Fibroblast of skin of scalp (primary cell): ENCODE results near the gene GRB2.
"Not testable (repeated sequence)": the region's sequence is repeated elsewhere in the genome, so short reads cannot be mapped to it uniquely, and the experiment has no call there.

ENCODE experiments used
- DNase-seq: peaks from one replicate; pipeline ENCODE4 v3.0.0-alpha.2; 2013

Gene GRB2

DNA sequence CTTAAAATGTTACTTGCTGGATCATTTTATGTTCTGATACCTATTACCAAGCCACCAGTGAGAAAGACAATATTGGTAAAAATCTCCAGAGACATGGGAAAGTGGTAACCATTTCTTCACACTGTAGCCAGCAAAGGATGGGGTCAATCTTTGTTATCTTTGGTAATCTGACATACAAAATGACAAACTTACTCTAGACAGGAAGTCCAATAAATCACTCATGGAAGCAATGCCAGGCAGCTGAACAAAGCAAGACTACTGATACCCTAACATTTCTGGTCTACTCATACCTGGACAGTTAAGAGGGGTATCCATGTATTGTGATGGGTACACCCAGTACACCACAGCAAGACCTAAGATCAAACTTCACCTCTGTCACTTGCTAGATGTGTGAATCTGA, 19.0 kb downstream of the GRB2 start:
- DNase-seq: no peak

DNA sequence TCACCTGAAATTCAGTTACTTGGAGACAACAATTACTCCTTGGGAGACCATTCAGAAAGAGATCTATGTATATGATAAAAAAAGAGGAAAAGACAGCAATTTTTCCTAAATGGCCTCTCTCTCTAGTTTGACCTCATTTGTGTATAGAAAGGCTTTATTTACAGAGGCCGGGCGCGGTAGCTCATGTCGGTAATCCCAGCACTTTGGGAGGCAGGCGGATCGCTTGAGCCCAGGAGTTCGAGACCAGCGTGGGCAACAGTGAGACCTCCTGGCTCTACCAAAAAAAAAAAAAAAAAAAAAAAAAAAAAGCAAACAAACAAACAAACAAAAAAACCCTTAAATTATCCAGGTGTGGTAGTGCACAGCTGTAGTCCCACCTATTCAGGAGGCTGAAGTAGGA, 20.7 kb downstream of the GRB2 start:
- no peak for DNase-seq

- DNase-seq: no peak
These were observed 21.7 kb downstream of the GRB2 start for GRCh38 chr17:75383842-75384195.

DNA sequence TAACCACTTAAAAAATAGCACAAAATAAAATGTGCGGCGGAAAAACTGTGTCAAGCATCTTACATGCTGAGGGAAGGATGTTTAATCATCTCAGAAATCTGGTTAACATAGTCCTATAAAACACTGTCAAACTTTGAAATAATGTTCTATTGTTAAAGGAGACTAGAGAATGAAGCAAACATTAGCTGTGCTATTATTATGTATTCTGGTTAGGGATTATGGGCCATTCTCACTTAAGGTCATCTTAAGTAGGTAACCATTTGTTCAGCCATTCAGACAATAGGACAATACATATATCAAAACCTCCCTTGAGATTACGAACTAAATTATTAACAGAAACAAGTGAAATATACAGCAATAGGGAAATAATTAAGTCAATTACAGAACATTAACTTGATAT, 24.7 kb downstream of the GRB2 start:
- no peak for DNase-seq

- DNase-seq: no peak
These were observed 25.2 kb downstream of the GRB2 start for GRCh38 chr17:75380315-75380714.

DNA sequence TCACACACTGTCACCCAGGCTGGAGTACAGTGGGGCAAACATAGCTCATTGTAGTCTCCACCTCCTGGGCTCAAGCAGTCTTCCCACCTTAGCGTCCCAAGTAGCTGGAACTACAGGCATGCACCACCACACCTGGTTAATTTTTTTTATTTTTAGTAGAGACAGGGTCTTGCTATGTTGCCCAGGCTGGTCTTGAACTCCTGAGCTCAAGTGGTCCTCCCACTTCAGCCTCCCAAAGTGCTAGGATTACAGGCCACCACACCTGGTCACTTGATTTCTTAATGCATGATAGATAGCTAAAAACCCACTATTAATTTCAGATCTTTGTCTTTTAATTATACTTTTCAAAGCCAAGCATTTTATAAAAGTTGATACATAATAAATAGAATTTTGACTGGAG, 26.1 kb downstream of the GRB2 start:
- not testable (repeated sequence) for DNase-seq

DNA sequence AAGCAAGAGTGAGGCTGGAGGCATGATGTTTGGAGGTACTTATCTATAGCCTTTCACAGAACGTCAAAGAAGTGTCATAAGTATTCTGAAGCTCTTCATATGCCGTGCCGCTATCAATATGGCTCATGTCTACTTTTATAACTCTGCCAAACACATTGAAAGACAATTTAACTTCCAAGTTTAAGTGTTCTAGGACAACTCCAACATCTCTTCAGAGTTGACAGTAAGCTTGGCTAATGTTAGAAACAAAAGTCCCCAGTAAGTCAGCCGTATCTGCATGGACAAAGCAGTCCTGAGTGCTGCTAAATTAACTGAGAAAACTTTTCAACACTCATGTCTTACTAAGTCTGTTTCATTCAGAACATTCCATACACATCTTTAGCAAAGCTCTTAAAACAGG, 32.2 kb downstream of the GRB2 start:
- no peak for DNase-seq

DNA sequence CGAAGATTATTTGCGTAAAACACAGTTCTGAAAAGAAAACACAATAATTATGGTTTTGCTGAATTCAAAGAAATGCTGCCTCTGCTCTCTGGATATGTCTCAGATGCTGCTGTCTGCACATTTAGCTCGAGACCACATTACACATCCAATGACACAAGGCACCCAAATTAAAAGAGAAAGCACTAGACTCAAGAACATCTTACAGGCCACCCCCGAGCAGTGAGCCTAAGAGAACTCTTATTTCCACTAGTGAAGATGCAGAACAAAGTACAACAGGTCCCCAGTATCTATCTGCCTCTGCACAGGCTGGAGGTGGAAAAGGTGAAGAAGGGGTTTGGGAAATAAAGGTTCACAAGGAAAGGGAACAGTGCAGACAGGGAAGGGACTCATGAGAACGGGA, 33.5 kb downstream of the GRB2 start:
- no peak for DNase-seq

GRCh38 chr17:75371339-75371738, 34.1 kb downstream of the GRB2 start:
- DNase-seq: no peak

DNA sequence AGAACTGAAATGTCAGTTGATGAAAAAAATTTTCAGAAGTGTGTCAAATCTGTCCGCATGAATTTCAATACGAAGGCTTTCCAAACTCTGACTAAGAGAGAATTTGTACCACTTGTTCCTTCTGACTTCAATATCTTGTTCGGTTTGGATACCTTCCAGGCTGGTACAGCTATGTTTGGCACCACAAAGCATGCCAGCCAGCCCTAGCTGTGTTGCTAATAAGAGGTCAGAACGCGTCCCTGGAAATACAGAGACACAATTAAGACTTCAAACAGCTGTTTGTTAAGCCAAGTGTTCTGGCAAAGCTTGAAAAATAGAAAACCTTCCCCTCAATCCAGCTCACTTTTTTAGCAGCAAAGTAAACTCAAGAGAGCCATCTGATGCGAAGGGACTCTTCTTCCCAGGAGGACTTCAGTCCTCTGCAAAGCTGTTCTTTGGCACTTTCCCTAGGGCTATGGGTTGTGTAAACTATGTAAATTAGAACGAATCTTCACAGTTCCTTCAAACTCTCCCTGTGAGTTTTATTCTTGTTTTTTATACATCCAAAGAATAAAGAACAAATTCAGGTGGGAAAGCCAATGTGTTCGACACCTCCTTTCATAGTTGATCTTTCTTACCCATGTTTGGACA, 35.1 kb downstream of the GRB2 start:
- DNase-seq: no peak

DNA sequence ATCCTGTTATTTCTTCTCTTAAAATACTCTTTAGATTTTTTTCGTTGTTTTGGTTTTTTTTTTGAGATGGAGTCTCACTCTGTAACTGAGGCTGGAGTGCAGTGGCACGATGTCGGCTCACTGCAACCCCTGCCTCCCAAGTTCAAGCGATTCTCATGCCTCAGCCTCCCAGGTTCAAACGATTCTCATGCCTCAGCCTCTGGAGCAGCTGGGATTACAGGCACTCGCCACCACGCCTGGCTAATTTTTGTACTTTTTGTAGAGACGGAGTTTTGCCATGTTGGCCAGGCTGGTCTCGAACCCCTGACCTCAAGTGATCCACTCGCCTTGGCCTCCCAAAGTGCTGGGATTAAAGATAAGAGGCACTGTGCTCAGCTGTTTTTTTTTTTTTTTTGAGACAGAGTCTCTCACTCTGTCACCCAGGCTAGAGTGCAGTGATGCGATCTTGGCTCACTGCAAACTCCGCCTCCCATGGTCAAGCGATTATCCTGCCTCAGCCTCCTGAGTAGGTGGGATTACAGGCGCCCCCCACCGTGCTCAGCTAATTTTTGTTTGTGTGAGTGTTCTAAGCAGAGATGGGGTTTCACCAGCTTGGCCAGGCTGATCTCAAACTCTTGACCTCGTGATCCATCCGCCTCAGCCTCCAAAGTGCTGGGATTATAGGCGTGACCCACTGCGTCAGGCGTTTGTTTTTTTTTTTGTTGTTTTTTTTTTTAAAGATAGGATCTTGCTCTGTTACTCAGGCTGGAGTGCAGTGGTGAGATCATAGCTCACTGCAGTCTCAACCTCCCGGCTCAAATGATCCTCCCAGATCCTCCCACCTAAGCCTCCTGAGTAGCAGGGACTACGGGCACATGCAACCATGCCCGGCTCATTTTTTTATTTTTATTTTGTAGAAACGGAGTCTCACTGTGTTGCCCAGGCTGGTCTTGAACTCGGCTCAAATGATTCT, 37.4 kb downstream of the GRB2 start:
- DNase-seq: not testable (repeated sequence)

- DNase-seq: no peak
These were observed 38.2 kb downstream of the GRB2 start for GRCh38 chr17:75367312-75367711.

- no peak for DNase-seq
These were observed 39.0 kb downstream of the GRB2 start for GRCh38 chr17:75366432-75366831.

DNA sequence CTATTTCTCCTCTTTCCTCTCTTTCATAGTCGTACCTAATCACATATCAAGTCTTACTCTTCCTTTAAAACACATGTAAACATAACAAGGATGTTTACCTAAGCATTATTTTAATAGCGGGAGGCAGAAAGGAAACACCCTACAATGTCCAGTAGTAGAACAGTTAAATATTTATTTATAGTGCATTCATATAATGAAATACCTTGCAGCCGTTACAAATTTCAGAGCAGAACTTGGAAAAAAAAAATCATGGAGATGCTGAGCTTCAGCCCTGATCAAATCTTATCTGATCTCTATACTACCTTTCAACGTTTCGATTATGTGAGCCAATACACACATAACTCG, 39.6 kb downstream of the GRB2 start:
- no peak for DNase-seq

GRCh38 chr17:75365009-75365930, 40.2 kb downstream of the GRB2 start:
- DNase-seq: no peak

DNA sequence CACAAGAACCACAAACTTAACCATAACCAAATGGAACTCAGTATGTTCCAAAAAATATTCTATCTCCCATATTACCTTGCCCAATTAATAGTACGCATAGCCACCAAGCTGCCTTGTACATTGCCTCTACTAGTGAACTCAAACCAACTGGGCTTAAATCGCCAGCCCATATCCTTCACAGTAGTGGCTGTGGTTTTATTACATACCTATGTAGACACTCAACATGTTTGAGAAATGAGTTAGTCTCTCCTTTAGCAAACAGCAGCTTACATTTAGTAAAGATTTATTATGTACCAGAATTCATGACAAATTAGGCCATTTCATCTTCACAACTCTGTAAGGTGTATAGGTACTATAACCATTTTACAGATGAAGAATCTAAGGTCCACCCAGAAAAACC, 41.4 kb downstream of the GRB2 start:
- peak; percentile 78 for DNase-seq

- no peak for DNase-seq
These were observed 43.5 kb downstream of the GRB2 start for GRCh38 chr17:75361996-75362395.

GRCh38 chr17:75361344-75361743, 44.1 kb downstream of the GRB2 start:
- no peak for DNase-seq

- no peak for DNase-seq
These were observed 49.1 kb downstream of the GRB2 start for GRCh38 chr17:75356260-75356937.

DNA sequence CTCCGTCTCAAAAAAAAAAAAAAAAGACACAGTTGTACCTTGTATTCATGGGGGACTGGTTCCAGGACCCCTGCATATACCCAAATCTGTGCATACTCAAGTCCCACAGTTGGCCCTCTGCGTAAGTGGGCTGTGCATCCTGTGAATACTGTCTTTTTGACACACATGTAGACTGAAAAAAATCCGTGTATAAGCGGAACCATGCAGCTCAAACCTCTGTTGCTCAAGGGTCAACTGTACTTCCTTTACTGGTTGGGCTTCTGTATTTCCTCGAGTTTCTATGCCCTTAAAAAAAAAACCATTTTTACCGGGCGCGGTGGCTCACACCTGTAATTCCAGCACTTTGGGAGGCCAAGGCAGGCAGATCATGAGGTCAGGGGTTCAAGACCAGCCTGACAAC, 52.3 kb downstream of the GRB2 start:
- DNase-seq: no peak

DNA sequence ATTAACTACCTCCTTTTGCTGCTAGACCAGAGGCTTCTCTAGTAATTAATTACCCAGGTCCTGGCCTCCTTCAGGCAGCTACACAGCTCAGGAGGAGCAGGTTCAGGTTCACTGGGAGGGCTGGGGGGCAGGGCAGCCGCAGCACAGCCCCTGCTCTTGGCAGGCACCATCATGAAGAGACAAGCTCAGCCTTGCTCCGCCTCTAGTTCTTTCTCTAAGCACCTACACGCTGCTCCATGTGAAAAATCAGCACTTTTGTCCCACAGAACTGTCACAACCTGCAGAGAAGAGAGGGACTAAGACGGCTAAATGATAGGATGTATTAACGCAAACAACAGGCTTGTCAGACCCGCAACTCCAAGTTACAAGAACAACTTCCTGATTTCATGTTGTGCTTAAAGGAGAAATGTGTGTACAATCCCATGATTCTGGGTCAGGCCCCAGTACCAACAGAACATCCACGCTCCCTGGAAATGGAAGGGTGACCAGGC, 53.4 kb downstream of the GRB2 start:
- no peak for DNase-seq

DNA sequence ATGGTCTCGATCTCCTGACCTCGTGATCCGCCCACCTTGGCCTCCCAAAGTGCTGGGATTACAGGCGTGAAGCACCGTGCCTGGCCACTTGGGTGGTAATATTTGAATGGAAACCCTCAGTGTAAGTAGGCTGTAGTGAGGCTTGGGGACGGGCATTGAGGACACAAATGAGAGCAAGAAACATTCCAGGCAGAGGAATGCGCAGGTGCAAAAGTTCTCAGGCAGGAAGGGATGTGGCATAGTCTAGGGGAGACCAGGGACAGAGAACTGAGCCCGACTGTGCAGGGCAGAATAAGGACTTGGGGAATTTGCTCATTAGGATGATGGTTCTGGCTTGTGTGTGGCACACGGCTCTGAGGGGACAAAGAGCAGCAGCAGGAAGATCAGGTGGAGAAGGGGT, 54.8 kb downstream of the GRB2 start:
- no peak for DNase-seq

- DNase-seq: no peak
These were observed 55.4 kb downstream of the GRB2 start for GRCh38 chr17:75350029-75350428.
